Gastrocnemius medialis (tissue), 4 donors: ENCODE measurements around the gene SPECC1L. TPM values are rescaled to one million over a fixed set of nuclear protein-coding genes. Genes with fewer than 3 reads are reported as not detected.
A peak's percentile ranks its signal among the peaks of the same experiment; 100 is the strongest.

Experiments
- ATAC-seq, 2 donors: fragments of 150-250 bp; one replicate each; pipeline ENCODE4 v1.9.1; 2016
- DNase-seq, 2 donors: peaks; one replicate each; pipeline ENCODE4 v3.0.0-alpha.2; 2019
- H3K27ac ChIP-seq, 4 donors: fragments of 200-600 bp; sonication (generic); 1 replicate in 1 of 4; 2 replicates in 3 of 4; pipeline ENCODE4 v1.5.1; 2016 to 2018; ENCODE audit warnings: mild to moderate bottlenecking in 2 of 4, moderate library complexity in 1 of 4
- H3K27me3 ChIP-seq, 3 donors: fragments of 200-600 bp; sonication (generic) in 2 of 3; 1 replicate in 1 of 3; 2 replicates in 2 of 3; pipeline versions ENCODE4 v1.5.1 to v1.6.0; 2016 to 2019; ENCODE audit warnings: mild to moderate bottlenecking in 1 of 3, moderate library complexity in 1 of 3
- H3K36me3 ChIP-seq, 2 donors: fragments of 200-600 bp; sonication (generic) in 1 of 2; one replicate each; pipeline ENCODE4 v1.5.1; 2017 to 2018
- H3K4me1 ChIP-seq, 2 donors: fragments of 200-600 bp; sonication (generic) in 1 of 2; one replicate each; pipeline ENCODE4 v1.5.1; 2016 to 2017; ENCODE audit warnings: mild to moderate bottlenecking in 2 of 2
- H3K4me3 ChIP-seq, 4 donors: fragments of 200-600 bp; sonication (generic) in 3 of 4; 1 replicate in 1 of 4; 2 replicates in 3 of 4; pipeline ENCODE4 v1.5.1; 2016 to 2019; ENCODE audit warnings: mild to moderate bottlenecking in 2 of 4
- H3K9me3 ChIP-seq, 3 donors: fragments of 200-600 bp; sonication (generic) in 2 of 3; 1 replicate in 1 of 3; 2 replicates in 2 of 3; pipeline ENCODE4 v1.5.1; 2016 to 2019
- CTCF ChIP-seq, 5 experiments: fragments of 450-650 bp in 3 of 5; fragments of 200-600 bp in 2 of 5; sonication (generic) in 2 of 5; IDR thresholded peaks in 4 of 5; conservative IDR thresholded peaks in 1 of 5; 1 replicate in 4 of 5; 2 replicates in 1 of 5; pipeline ENCODE4 v1.5.1; 2016 to 2019; ENCODE audit warnings: antibody characterized with exemption in 5 of 5, mild to moderate bottlenecking in 3 of 5, moderate library complexity in 3 of 5
- POLR2A ChIP-seq, 2 donors: fragments of 450-650 bp; IDR thresholded peaks; one replicate each; pipeline ENCODE4 v1.6.1; 2017; ENCODE audit warnings: antibody characterized with exemption in 2 of 2, mild to moderate bottlenecking in 2 of 2, moderate library complexity in 2 of 2
- in situ Hi-C, 4 donors: fragments of 200-750 bp; cut with MboI; loops; one replicate each; pipeline versions ENCODE4 v1.15.0 to v1.8.0; 2017; ENCODE audit warnings: low sequenced_read_pairs in 4 of 4
- intact Hi-C: fragments of 100-400 bp; cut with DNase I; formaldehyde crosslinking; loops from one replicate; pipeline ENCODE4 v1.15.1; 2023; ENCODE audit warnings: low total_unique reads
- total RNA-seq, 4 donors: library from RNA; depleted of rRNA; stranded (reverse); fragments of >200 nt; gene quantifications; one replicate each; pipeline versions ENCODE4 v1.1.0 to v1.2.3, GENCODE V29; 2016

SPECC1L gene
- total RNA-seq, 4 donors from 2014 or later: 16.2 to 19.9 (median 18.7) TPM

GRCh38 chr22:24421428-24421931 lies 150.8 kb downstream of the SPECC1L start:
- no peak for DNase-seq
- TF ChIP-seq POLR2A (IDR thresholded peaks at IDR 0.05) (no peak), CTCF (IDR thresholded peaks at IDR 0.05 in 4 of 5, conservative IDR thresholded peaks at IDR 0.05 in 1 of 5) (no peak)
- intact Hi-C loops: loop anchor here (5.0 kb wide), 2 partner anchors 81 to 336 kb away; no protein-coding TSS in a partner anchor
- in situ Hi-C loops: loop anchor here in 1 of 4 donors (10.0 kb wide), 1 partner anchor 103 kb away; no protein-coding TSS in a partner anchor
- Histone ChIP-seq H3K4me1 (peaks cover 11 to 13% of the 10 kb centered on the region in 2 donors), H3K27me3 (peaks cover 4 to 10% (median 6%) of the 10 kb centered on the region in 3 donors), H3K36me3 (peaks cover 0 to 3% of the 10 kb centered on the region in 2 donors), H3K9me3 (no peaks in the 10 kb centered on the region), H3K4me3 (no peak overlapping the region), H3K27ac (no peak overlapping the region)
- ATAC-seq: no peak

GRCh38 chr22:24422102-24422665 lies 151.6 kb downstream of the SPECC1L start:
- DNase-seq (no peak), ATAC-seq (no peak)

GRCh38 chr22:24423519-24424000 lies 152.9 kb downstream of the SPECC1L start:
- H3K27ac ChIP-seq: peak overlapping the region in 3 of 4 donors; percentile 40 to 50 (median 41)
- in situ Hi-C loops (loop anchor here in 1 of 4 donors (10.0 kb wide), 1 partner anchor 101 kb away; no protein-coding TSS in a partner anchor), intact Hi-C loops (loop anchor here (2.0 to 5.0 kb wide), 3 partner anchors 79 to 334 kb away; no protein-coding TSS in a partner anchor)
- no peak for TF ChIP-seq POLR2A (IDR thresholded peaks at IDR 0.05)
- TF ChIP-seq CTCF (IDR thresholded peaks at IDR 0.05 in 4 of 5, conservative IDR thresholded peaks at IDR 0.05 in 1 of 5): peak; percentile 69 to 98 (median 92)
- no peaks in the 10 kb centered on the region for H3K36me3 ChIP-seq
- peaks cover 11 to 13% of the 10 kb centered on the region in 2 donors for H3K4me1 ChIP-seq
- H3K9me3 ChIP-seq: no peaks in the 10 kb centered on the region
- H3K27me3 ChIP-seq: peaks cover 4 to 10% (median 6%) of the 10 kb centered on the region in 3 donors
- H3K4me3 ChIP-seq: peak overlapping the region; percentile 52 to 71 (median 59)
- peak; percentile 60 to 68 for ATAC-seq
- DNase-seq: no peak

More at GRCh38 chr22:24422102-24422665, 151.6 kb downstream of the SPECC1L start:
- intact Hi-C loops: loop anchor here (2.0 to 5.0 kb wide), 3 partner anchors 80 to 335 kb away; no protein-coding TSS in a partner anchor
- H3K27me3 ChIP-seq: peaks cover 4 to 10% (median 6%) of the 10 kb centered on the region in 3 donors
- TF ChIP-seq CTCF (IDR thresholded peaks at IDR 0.05 in 4 of 5, conservative IDR thresholded peaks at IDR 0.05 in 1 of 5) (no peak), POLR2A (IDR thresholded peaks at IDR 0.05) (no peak)
- no peaks in the 10 kb centered on the region for H3K9me3 ChIP-seq
- H3K4me3 ChIP-seq: no peak overlapping the region
- H3K36me3 ChIP-seq: no peaks in the 10 kb centered on the region
- H3K27ac ChIP-seq: no peak overlapping the region
- in situ Hi-C loops: loop anchor here in 1 of 4 donors (10.0 kb wide), 1 partner anchor 103 kb away; no protein-coding TSS in a partner anchor
- H3K4me1 ChIP-seq: peaks cover 11 to 13% of the 10 kb centered on the region in 2 donors

- in situ Hi-C loops: loop anchor here in 1 of 4 donors (10.0 kb wide), 1 partner anchor 101 kb away; no protein-coding TSS in a partner anchor
- DNase-seq: no peak
Observed at GRCh38 chr22:24424001-24424900, 153.6 kb downstream of the SPECC1L start.

More at GRCh38 chr22:24424001-24424900, 153.6 kb downstream of the SPECC1L start:
- Histone ChIP-seq H3K27me3 (peaks cover 4 to 10% (median 6%) of the 10 kb centered on the region in 3 donors), H3K4me1 (peaks cover 11 to 13% of the 10 kb centered on the region in 2 donors), H3K9me3 (no peaks in the 10 kb centered on the region), H3K27ac (peak overlapping the region; percentile 16 to 57 (median 45)), H3K36me3 (no peaks in the 10 kb centered on the region), H3K4me3 (peak overlapping the region; percentile 52 to 71 (median 59))
- no peak for TF ChIP-seq POLR2A (IDR thresholded peaks at IDR 0.05)
- TF ChIP-seq CTCF (IDR thresholded peaks at IDR 0.05 in 4 of 5, conservative IDR thresholded peaks at IDR 0.05 in 1 of 5): no peak
- ATAC-seq: no peak
- intact Hi-C loops: loop anchor here (5.0 kb wide), 2 partner anchors 78 to 333 kb away; no protein-coding TSS in a partner anchor
